Erythroblast (primary cell): ENCODE data around the gene LMBR1.

Experiments
- GATA1 ChIP-seq: IDR thresholded peaks from 2 replicates; pipeline ENCODE4 v1.6.1; 2011; ENCODE audit warnings: low read depth, mild to moderate bottlenecking, control low read depth, low read length, moderate library complexity
- POLR2A ChIP-seq: IDR thresholded peaks from 2 replicates; pipeline ENCODE4 v1.6.1; 2011; ENCODE audit warnings: mild to moderate bottlenecking, low read length

DNA sequence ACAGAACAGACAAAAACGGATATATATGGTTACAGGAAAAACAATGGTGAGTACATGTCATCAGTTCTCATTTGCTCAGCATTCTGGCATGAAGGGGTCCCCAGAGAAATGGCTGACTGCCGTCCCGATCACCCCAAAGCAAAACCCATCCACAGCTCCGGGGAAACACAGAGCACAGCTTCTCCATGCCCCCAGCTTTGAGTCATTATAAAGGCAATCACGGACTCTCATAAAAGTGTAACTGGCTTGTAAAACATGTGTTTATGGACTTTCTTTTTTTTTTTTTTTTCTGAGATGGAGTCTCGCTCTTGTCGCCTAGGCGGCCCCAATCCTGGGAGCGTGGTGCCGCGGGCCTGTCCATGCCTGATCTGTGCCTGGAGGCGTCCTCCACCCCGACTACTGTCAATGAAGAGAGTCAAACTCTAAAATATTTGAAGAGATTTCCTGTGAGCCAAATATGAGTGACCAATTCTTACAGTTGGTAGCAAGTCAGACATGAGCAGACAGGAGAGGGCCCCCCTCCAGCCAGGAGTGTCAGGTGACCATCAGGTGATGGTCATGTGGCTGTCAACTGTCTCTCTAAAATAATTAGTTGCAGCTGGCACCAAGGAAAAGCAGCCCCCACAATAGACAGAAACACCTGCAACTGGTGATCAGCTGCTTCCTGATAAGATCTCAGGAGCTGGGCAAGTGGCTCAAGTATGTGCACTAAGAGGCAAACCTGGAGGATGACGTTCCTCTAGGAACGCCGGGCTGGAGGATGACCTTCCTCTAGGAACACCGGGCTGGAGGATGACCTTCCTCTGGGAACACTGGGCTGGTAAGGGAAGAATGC lies 34.8 kb upstream of the LMBR1 start:
- TF ChIP-seq POLR2A = no peak
- no peak for TF ChIP-seq GATA1
